ENCODE measurements around the gene MT1E.

MT1E gene

DNA sequence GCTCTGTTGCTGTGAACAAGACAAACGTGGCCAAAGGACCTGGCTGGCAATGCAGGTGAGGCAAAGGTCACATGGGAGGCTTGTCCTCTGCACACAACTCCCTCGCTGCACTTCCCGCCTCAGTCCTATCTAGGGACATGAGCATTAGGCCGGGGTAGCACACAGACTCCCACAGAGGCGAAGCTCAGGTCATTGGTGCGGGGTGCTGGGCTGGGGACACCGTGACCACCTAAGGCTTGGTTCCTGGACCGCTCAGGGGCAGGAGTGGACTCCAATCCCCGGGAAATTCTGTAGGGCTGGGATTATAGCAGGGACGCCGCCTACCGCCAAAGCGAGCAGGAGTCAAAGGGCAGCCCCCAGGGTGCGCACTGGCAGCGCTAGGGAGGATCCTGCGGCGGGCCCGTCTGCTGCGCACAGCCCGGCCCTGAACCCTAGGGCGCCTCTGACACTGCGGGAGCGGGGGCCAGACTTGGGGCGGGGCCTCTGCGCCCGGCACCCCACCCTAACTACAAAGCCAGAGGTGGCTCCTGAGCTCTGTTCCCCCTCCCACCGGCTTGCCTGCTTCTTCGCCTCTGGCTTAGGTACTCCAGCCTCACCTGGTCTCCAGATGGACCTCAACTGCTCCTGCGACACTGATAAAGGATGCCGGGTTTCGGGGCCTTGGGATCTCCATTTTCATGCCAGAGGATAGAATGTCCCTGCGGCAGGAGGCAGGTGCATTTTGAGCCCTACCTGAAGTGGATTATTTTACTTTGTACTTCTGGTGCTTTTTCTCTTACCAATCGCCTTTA is 22.3 kb downstream of the MT1E start:
- TF ChIP-seq CTCF (IDR thresholded peaks at IDR 0.05): no peak
- Histone ChIP-seq H3K27ac (no peak overlapping the region), H3K4me3 (no peak overlapping the region)
- DNase-seq (ENCODE audit: low spot score): no peak

GRCh38 chr16:56649271-56649670 is 23.7 kb downstream of the MT1E start:
- TF ChIP-seq CTCF (IDR thresholded peaks at IDR 0.05): no peak
- no peak for DNase-seq (ENCODE audit: low spot score)
- H3K27ac ChIP-seq: no peak overlapping the region
- H3K4me3 ChIP-seq: no peak overlapping the region

GRCh38 chr16:56649820-56650219 is 24.2 kb downstream of the MT1E start:
- Histone ChIP-seq H3K27ac (no peak overlapping the region), H3K4me3 (no peak overlapping the region)
- DNase-seq (ENCODE audit: low spot score): no peak
- no peak for TF ChIP-seq CTCF (IDR thresholded peaks at IDR 0.05)

DNA sequence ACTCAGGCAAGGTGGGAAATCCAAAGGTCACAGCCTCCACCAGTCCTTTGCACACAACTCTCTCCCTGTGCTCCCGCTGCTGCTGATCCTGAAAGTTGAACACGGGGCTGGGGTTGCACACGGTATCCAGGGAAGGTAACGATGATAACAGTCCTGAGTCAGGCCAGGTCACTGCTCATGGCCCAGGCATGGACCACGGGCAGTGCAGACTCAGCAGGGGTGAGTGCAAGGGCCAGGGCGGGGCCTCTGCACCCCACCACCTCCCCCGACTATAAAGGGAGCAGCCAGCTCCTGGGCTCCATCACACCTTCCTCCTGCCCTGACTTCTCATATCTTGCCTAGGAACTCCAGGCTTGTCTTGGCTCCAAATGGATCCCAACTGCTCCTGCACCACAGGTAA is 26.0 kb downstream of the MT1E start, which contains the start of gene MT1B:
MT1B (plus strand) TSS at position 301 of the 400 bp plus-strand sequence; CDS start at position 369, 68 bp downstream.
- no peak for TF ChIP-seq CTCF (IDR thresholded peaks at IDR 0.05)
- Histone ChIP-seq H3K4me3 (no peak within 1 kb of the TSS), H3K27ac (no peak within 1 kb of the TSS)
- DNase-seq (ENCODE audit: low spot score): no peak

DNA sequence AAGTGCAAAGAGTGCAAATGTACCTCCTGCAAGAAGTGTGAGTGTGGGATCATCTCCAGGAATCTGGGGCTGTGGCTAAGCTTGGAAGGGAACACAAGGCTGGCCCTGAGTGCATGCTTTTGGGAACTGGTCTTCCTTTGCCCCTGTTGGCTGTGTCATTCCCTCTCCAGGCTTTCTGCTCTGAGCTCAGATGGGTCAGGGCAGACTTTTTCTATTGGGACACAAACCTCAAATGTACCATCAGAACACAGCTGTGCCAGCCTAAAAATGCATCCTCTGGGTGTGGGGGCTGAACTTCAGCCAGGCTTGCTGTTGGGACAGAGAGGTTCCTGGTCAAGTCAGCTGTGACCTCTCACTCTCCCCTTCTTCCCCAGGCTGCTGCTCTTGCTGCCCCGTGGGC is 27.0 kb downstream of the MT1E start:
- TF ChIP-seq CTCF (IDR thresholded peaks at IDR 0.05): no peak
- Histone ChIP-seq H3K4me3 (no peak overlapping the region), H3K27ac (no peak overlapping the region)
- DNase-seq (ENCODE audit: low spot score): no peak

GRCh38 chr16:56653218-56653617 is 27.6 kb downstream of the MT1E start:
- no peak for DNase-seq (ENCODE audit: low spot score)
- no peak for TF ChIP-seq CTCF (IDR thresholded peaks at IDR 0.05)
- H3K4me3 ChIP-seq: no peak overlapping the region
- no peak overlapping the region for H3K27ac ChIP-seq

Measured in coronary artery (tissue), 2 donors.